Natural killer cell (primary cell): ENCODE results near the gene RELN. TPM values are rescaled to one million over a fixed set of nuclear protein-coding genes. Genes with fewer than 3 reads are reported as not detected.

Experiments used
- ATAC-seq, 3 donors: fragments of 150-1000 bp in 2 of 3; fragments of 200-7000 bp in 1 of 3; cut with Tn5 transposase; 1 replicate in 1 of 3; 2 replicates in 2 of 3; pipeline ENCODE4 v1.10.0; 2021; ENCODE audit warnings: mild to moderate bottlenecking in 2 of 3, moderate library complexity in 2 of 3
- DNase-seq, 2 donors: peaks; one replicate each; pipeline versions ENCODE4 v3.0.0 to v3.0.0-alpha.2; 2013 to 2021; ENCODE audit warnings: mixed read lengths in 1 of 2
- H3K27ac ChIP-seq: one replicate; pipeline ENCODE4 v1.5.1; 2013; ENCODE audit warnings: mild to moderate bottlenecking, low read length
- H3K27me3 ChIP-seq: one replicate; pipeline ENCODE4 v1.6.1; 2013; ENCODE audit warnings: low read length; ENCODE audit not compliant: control insufficient read depth, insufficient read depth
- H3K36me3 ChIP-seq: one replicate; pipeline ENCODE4 v1.6.1; 2013; ENCODE audit warnings: low read length; ENCODE audit not compliant: control insufficient read depth, insufficient read depth
- H3K4me1 ChIP-seq: one replicate; pipeline ENCODE4 v1.6.1; 2013; ENCODE audit warnings: low read length; ENCODE audit not compliant: control insufficient read depth, insufficient read depth
- H3K4me3 ChIP-seq: one replicate; pipeline ENCODE4 v1.5.1; 2013; ENCODE audit warnings: low read length
- H3K9me3 ChIP-seq: one replicate; pipeline ENCODE4 v1.6.1; 2013; ENCODE audit warnings: low read length; ENCODE audit not compliant: control insufficient read depth, insufficient read depth
- H3K27ac Mint-ChIP-seq, 2 donors: one replicate each; pipeline ENCODE4 v1.8.0; 2022; ENCODE audit warnings: mild to moderate bottlenecking in 2 of 2, mixed read lengths in 2 of 2, moderate library complexity in 1 of 2
- H3K27me3 Mint-ChIP-seq, 2 donors: one replicate each; pipeline ENCODE4 v1.8.0; 2022; ENCODE audit warnings: low read depth in 2 of 2, mixed read lengths in 2 of 2
- H3K36me3 Mint-ChIP-seq: one replicate; pipeline ENCODE4 v1.8.0; 2022; ENCODE audit warnings: mixed read lengths
- H3K4me1 Mint-ChIP-seq, 2 donors: one replicate each; pipeline ENCODE4 v1.8.0; 2022; ENCODE audit warnings: mixed read lengths in 2 of 2
- H3K4me3 Mint-ChIP-seq: one replicate; pipeline ENCODE4 v1.8.0; 2022; ENCODE audit warnings: mild to moderate bottlenecking, moderate library complexity, mixed read lengths
- H3K9me3 Mint-ChIP-seq, 2 donors: one replicate each; pipeline ENCODE4 v1.8.0; 2022; ENCODE audit warnings: mixed read lengths in 2 of 2
- CTCF ChIP-seq: fragments of 200-600 bp; IDR thresholded peaks from one replicate; pipeline ENCODE4 v1.8.0; 2022; ENCODE audit warnings: antibody characterized with exemption
- WGBS: methylation state at CpG from one replicate; pipeline ENCODE4 v1.1.7; 2013; ENCODE audit warnings: missing lambda C conversion rate; ENCODE audit not compliant: insufficient coverage; 5-methylcytosine and 5-hydroxymethylcytosine counted together
- intact Hi-C: fragments of 100-400 bp; cut with micrococcal nuclease; formaldehyde crosslinking; loops from one replicate; pipeline ENCODE4 v1.14.2; 2022
- total RNA-seq, 4 donors: library from RNA; stranded (reverse); fragments of 120-200 nt in 1 of 4; gene quantifications; one replicate each; pipeline versions ENCODE4 v1.2.3 to v1.2.4, GENCODE V29; 2013 to 2022

The RELN gene
- total RNA-seq, 3 donors from 2014 or later (not counting 1 experiment from before 2014, with no cell fraction given): not detected

GRCh38 chr7:103990991-103991390 is 1.5 kb upstream of the RELN start:
- Mint-ChIP-seq H3K4me1 (peaks cover 0 to 5% of the 10 kb centered on the region in 2 donors), H3K27me3 (peaks cover 22 to 26% of the 10 kb centered on the region in 2 donors), H3K4me3 (no peak overlapping the region), H3K36me3 (no peaks in the 10 kb centered on the region), H3K27ac (no peak overlapping the region), H3K9me3 (no peaks in the 10 kb centered on the region)
- no peak overlapping the region for H3K4me3 ChIP-seq
- H3K27me3 ChIP-seq: peaks cover 13% of the 10 kb centered on the region
- intact Hi-C loops: no loop called here
- ATAC-seq: no peak
- TF ChIP-seq CTCF: no peak
- no peak for DNase-seq
- no peak overlapping the region for H3K27ac ChIP-seq
- H3K4me1 ChIP-seq: no peaks in the 10 kb centered on the region
- H3K36me3 ChIP-seq: no peaks in the 10 kb centered on the region
- H3K9me3 ChIP-seq: no peaks in the 10 kb centered on the region
- 60% methylated on average over 4 of the region's 4 CpGs for WGBS

GRCh38 chr7:103989785-103990767 is 618 bp upstream of the RELN start:
- Histone ChIP-seq H3K4me1 (no peaks in the 10 kb centered on the region), H3K27ac (no peak overlapping the region), H3K36me3 (no peaks in the 10 kb centered on the region), H3K9me3 (no peaks in the 10 kb centered on the region), H3K27me3 (peaks cover 13% of the 10 kb centered on the region), H3K4me3 (no peak overlapping the region)
- Mint-ChIP-seq H3K9me3 (no peaks in the 10 kb centered on the region), H3K27me3 (peaks cover 26 to 27% of the 10 kb centered on the region in 2 donors), H3K36me3 (no peaks in the 10 kb centered on the region), H3K27ac (no peak overlapping the region), H3K4me1 (peaks cover 0 to 5% of the 10 kb centered on the region in 2 donors), H3K4me3 (no peak overlapping the region)
- 4% methylated on average over 80 of the region's 80 CpGs for WGBS
- no peak for TF ChIP-seq CTCF
- no peak for ATAC-seq
- intact Hi-C loops: no loop called here
- no peak for DNase-seq

GRCh38 chr7:103988468-103989199 is 824 bp downstream of the RELN start:
- Histone ChIP-seq H3K27ac (no peak overlapping the region), H3K9me3 (no peaks in the 10 kb centered on the region), H3K36me3 (no peaks in the 10 kb centered on the region), H3K27me3 (peaks cover 13% of the 10 kb centered on the region), H3K4me3 (no peak overlapping the region), H3K4me1 (no peaks in the 10 kb centered on the region)
- no peaks in the 10 kb centered on the region for H3K9me3 Mint-ChIP-seq
- H3K27ac Mint-ChIP-seq: no peak overlapping the region
- intact Hi-C loops: no loop called here
- H3K27me3 Mint-ChIP-seq: peaks cover 26% of the 10 kb centered on the region in 2 donors
- WGBS: 7% methylated on average over 37 of the region's 37 CpGs
- ATAC-seq (no peak), DNase-seq (no peak)
- no peaks in the 10 kb centered on the region for H3K36me3 Mint-ChIP-seq
- peaks cover 0 to 5% of the 10 kb centered on the region in 2 donors for H3K4me1 Mint-ChIP-seq
- TF ChIP-seq CTCF: no peak
- H3K4me3 Mint-ChIP-seq: peak overlapping the region; percentile 35
